NB4 (cell line): ENCODE data around the gene CTIF.

Experiments
- POLR2A ChIP-seq: IDR thresholded peaks from 2 replicates; pipeline ENCODE4 v1.6.1; 2011; ENCODE audit warnings: mild to moderate bottlenecking; ENCODE audit not compliant: insufficient read length; ENCODE audit errors: extremely low read depth
- TF ChIP-seq, protein P1 (sequence below): IDR thresholded peaks from one replicate; pipeline ENCODE4 v1.5.1; 2012; ENCODE audit warnings: low read depth, low read length

DNA sequence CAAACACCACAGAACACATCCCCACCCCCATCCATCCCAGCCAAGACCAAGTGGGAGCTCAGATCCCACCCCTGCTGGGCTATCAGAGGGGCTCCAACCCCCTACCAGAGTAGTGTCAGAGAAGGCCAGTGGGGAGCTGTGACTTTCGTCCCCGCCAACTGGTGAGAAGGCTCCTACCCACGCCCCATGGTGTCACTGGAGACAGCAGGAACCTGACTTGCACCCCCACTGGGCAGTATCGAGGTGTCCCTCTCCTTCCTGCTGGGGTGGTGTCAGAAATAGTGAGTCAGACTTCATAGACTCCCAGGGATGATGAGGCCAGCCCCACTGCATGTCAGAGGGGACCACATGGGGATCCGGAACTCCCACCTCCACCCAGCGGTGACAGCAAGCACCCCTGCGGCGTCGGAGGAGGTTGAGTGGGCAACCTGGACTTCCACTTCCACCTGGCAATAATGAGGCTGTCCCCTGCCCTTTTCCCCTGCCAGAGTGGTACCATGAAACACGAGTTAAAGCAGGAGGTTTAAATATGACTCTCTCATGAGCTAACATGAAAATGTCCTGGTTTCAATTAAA, 106.7 kb downstream of the CTIF start:
- TF ChIP-seq, protein P1, sequence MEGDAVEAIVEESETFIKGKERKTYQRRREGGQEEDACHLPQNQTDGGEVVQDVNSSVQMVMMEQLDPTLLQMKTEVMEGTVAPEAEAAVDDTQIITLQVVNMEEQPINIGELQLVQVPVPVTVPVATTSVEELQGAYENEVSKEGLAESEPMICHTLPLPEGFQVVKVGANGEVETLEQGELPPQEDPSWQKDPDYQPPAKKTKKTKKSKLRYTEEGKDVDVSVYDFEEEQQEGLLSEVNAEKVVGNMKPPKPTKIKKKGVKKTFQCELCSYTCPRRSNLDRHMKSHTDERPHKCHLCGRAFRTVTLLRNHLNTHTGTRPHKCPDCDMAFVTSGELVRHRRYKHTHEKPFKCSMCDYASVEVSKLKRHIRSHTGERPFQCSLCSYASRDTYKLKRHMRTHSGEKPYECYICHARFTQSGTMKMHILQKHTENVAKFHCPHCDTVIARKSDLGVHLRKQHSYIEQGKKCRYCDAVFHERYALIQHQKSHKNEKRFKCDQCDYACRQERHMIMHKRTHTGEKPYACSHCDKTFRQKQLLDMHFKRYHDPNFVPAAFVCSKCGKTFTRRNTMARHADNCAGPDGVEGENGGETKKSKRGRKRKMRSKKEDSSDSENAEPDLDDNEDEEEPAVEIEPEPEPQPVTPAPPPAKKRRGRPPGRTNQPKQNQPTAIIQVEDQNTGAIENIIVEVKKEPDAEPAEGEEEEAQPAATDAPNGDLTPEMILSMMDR: no peak
- TF ChIP-seq POLR2A: no peak
